MCF 10A (cell line): ENCODE measurements around the gene LZTR1. TPM values are rescaled to one million over a fixed set of nuclear protein-coding genes. Genes with fewer than 3 reads are reported as not detected.
"Not testable (repeated sequence)": the region's sequence is repeated elsewhere in the genome, so short reads cannot be mapped to it uniquely, and the experiment has no call there.

Source experiments
- BruUV-seq: library from RNA; stranded (reverse); fragments of 400-500 nt; replicated peaks from 2 replicates; lab custom pipeline; 2021; lab: Mats Ljungman, UMichigan
- CTCF ChIA-PET: fragments of 300-600 bp; sonication (Branson Sonifier 250); formaldehyde crosslinking; extraction: SDS; loops from one replicate; lab custom pipeline; 2021; ENCODE audit warnings: antibody characterized with exemption, inconsistent platforms; lab: Yijun Ruan, JAX
- POLR2A ChIA-PET: fragments of 300-600, 350-650 bp; sonication (Branson Sonifier 250); formaldehyde crosslinking; extraction: SDS; loops from one replicate; lab custom pipeline; 2020; ENCODE audit warnings: antibody characterized with exemption, inconsistent platforms; lab: Yijun Ruan, JAX
- DNase-seq: peaks from one replicate; pipeline ENCODE4 v3.0.0-alpha.2; 2018; ENCODE audit not compliant: unreplicated experiment
- H3K27ac Mint-ChIP-seq: one replicate; pipeline ENCODE4 v1.8.0; 2022; ENCODE audit warnings: mild to moderate bottlenecking, low read depth, mixed read lengths; ENCODE audit not compliant: unreplicated experiment
- H3K27me3 Mint-ChIP-seq: one replicate; pipeline ENCODE4 v1.8.0; 2022; ENCODE audit warnings: mixed read lengths; ENCODE audit not compliant: insufficient read depth, unreplicated experiment
- H3K36me3 Mint-ChIP-seq: one replicate; pipeline ENCODE4 v1.8.0; 2022; ENCODE audit warnings: mild to moderate bottlenecking, moderate library complexity, mixed read lengths; ENCODE audit not compliant: insufficient read depth, unreplicated experiment
- H3K4me1 Mint-ChIP-seq: one replicate; pipeline ENCODE4 v1.8.0; 2022; ENCODE audit warnings: mixed read lengths; ENCODE audit not compliant: insufficient read depth, unreplicated experiment
- H3K4me3 Mint-ChIP-seq: one replicate; pipeline ENCODE4 v1.8.0; 2022; ENCODE audit warnings: mild to moderate bottlenecking, moderate library complexity, mixed read lengths; ENCODE audit not compliant: unreplicated experiment
- H3K9me3 Mint-ChIP-seq: one replicate; pipeline ENCODE4 v1.8.0; 2022; ENCODE audit warnings: mixed read lengths; ENCODE audit not compliant: unreplicated experiment
- CTCF ChIP-seq: fragments of 200-600 bp; IDR thresholded peaks from one replicate; pipeline ENCODE4 v1.8.0; 2022; ENCODE audit warnings: antibody characterized with exemption, mild to moderate bottlenecking; ENCODE audit not compliant: unreplicated experiment
- intact Hi-C: fragments of 100-400 bp; cut with micrococcal nuclease; formaldehyde crosslinking; loops from 2 replicates; pipeline ENCODE4 v1.14.1; 2022
- total RNA-seq: library from RNA; stranded (reverse); gene quantifications from 2 replicates; pipeline ENCODE4 v1.2.3, GENCODE V29; 2022

LZTR1 gene
- total RNA-seq, 1 experiment from 2014 or later = 49.2 TPM

- Mint-ChIP-seq H3K27me3 (no peaks in the 10 kb centered on the region), H3K36me3 (peaks cover 13% of the 10 kb centered on the region), H3K9me3 (no peaks in the 10 kb centered on the region), H3K4me3 (peak overlapping the region; percentile 87), H3K27ac (no peak overlapping the region), H3K4me1 (peaks cover 10% of the 10 kb centered on the region)
- BruUV-seq = no TSS peak
- POLR2A ChIA-PET = interaction anchor here (0.7 to 3.0 kb wide), 7 partner anchors 12 to 78 kb away, joined by 3 to 26 read pairs (median 5); partner anchors contain the start of genes LRRC74B, LZTR1 and P2RX6
- no peak for TF ChIP-seq CTCF
- intact Hi-C loops = loop anchor here (5.0 kb wide), 1 partner anchor 116 kb away; no protein-coding TSS in a partner anchor
- no peak for DNase-seq
- CTCF ChIA-PET = interaction anchor here (0.8 to 3.2 kb wide), 4 partner anchors 23 to 118 kb away, joined by 3 to 12 read pairs (median 4); no protein-coding TSS in a partner anchor
Observed at GRCh38 chr22:21003782-21004181, 21.7 kb downstream of the LZTR1 start.

GRCh38 chr22:21009208-21009607 lies 27.1 kb downstream of the LZTR1 start:
- H3K4me1 Mint-ChIP-seq, H3K36me3 Mint-ChIP-seq, CTCF ChIA-PET, intact Hi-C loops, BruUV-seq, H3K4me3 Mint-ChIP-seq, H3K9me3 Mint-ChIP-seq, H3K27ac Mint-ChIP-seq, DNase-seq, H3K27me3 Mint-ChIP-seq: not testable (repeated sequence)
- POLR2A ChIA-PET = interaction anchor here (1.1 kb wide), 1 partner anchor 18 kb away, joined by 4 read pairs; no protein-coding TSS in a partner anchor

GRCh38 chr22:21009638-21010425 lies 27.7 kb downstream of the LZTR1 start:
- intact Hi-C loops = no loop called here
- BruUV-seq = no TSS peak
- TF ChIP-seq CTCF = no peak
- ChIA-PET CTCF (no interaction called here), POLR2A (interaction anchor here (1.1 kb wide), 1 partner anchor 18 kb away, joined by 4 read pairs; no protein-coding TSS in a partner anchor)
- Mint-ChIP-seq H3K4me3 (no peak overlapping the region), H3K27me3 (no peaks in the 10 kb centered on the region), H3K4me1 (peaks cover 5% of the 10 kb centered on the region), H3K36me3 (no peaks in the 10 kb centered on the region), H3K27ac (no peak overlapping the region), H3K9me3 (no peaks in the 10 kb centered on the region)
- DNase-seq = peak; percentile 74

- no peak overlapping the region for H3K27ac Mint-ChIP-seq
- H3K4me1 Mint-ChIP-seq = peaks cover 12% of the 10 kb centered on the region
- CTCF ChIA-PET = no interaction called here
- intact Hi-C loops = no loop called here
- POLR2A ChIA-PET = no interaction called here
- no peak overlapping the region for H3K4me3 Mint-ChIP-seq
- H3K9me3 Mint-ChIP-seq = no peaks in the 10 kb centered on the region
- TF ChIP-seq CTCF = no peak
- no peaks in the 10 kb centered on the region for H3K36me3 Mint-ChIP-seq
- no peaks in the 10 kb centered on the region for H3K27me3 Mint-ChIP-seq
- BruUV-seq = no TSS peak
- DNase-seq = no peak
Observed at GRCh38 chr22:21010426-21011113, 28.5 kb downstream of the LZTR1 start.
